Hypothalamus (tissue), 51 donors: ENCODE results near the gene NSUN2.
A peak's percentile ranks its signal among the peaks of the same experiment; 100 is the strongest.
"Not testable (repeated sequence)": the region's sequence is repeated elsewhere in the genome, so short reads cannot be mapped to it uniquely, and the experiment has no call there.

ENCODE experiments used
- DNase-seq, 51 donors: peaks; one replicate each; lab custom pipeline; 2025; lab: John Stamatoyannopoulos, UW

Gene NSUN2

GRCh38 chr5:6632888-6633468 lies at the start of gene NSUN2, which contains the start of gene SRD5A1:
Gene NSUN2, minus strand, starts transcription at chr5:6633044. Its CDS starts 65 bp downstream, at chr5:6632979.
Gene SRD5A1, plus strand, starts transcription at chr5:6633440. Its CDS starts 137 bp downstream, at chr5:6633577.
- DNase-seq: peak; percentile 68 to 99 (median 91)

- no peak for DNase-seq
Measured at GRCh38 chr5:6682239-6682638, 49.4 kb upstream of the NSUN2 start.

- DNase-seq: no peak
Measured at GRCh38 chr5:6681682-6682081, 48.8 kb upstream of the NSUN2 start.

- DNase-seq: no peak
Measured at GRCh38 chr5:6680922-6681321, 48.1 kb upstream of the NSUN2 start.

GRCh38 chr5:6678385-6678784 lies 45.5 kb upstream of the NSUN2 start:
- no peak for DNase-seq

GRCh38 chr5:6676702-6677101 lies 43.9 kb upstream of the NSUN2 start:
- peak in 1 of 51 donors; percentile 22 for DNase-seq

- DNase-seq: no peak
Measured at GRCh38 chr5:6675784-6676491, 43.1 kb upstream of the NSUN2 start.

GRCh38 chr5:6674886-6675285 lies 42.0 kb upstream of the NSUN2 start:
- DNase-seq: no peak

GRCh38 chr5:6674421-6674820 lies 41.6 kb upstream of the NSUN2 start:
- no peak for DNase-seq

- no peak for DNase-seq
Measured at GRCh38 chr5:6673963-6674362, 41.1 kb upstream of the NSUN2 start.

- no peak for DNase-seq
Measured at GRCh38 chr5:6673031-6673430, 40.2 kb upstream of the NSUN2 start.

- not testable (repeated sequence) for DNase-seq
Measured at GRCh38 chr5:6668717-6669116, 35.9 kb upstream of the NSUN2 start.

GRCh38 chr5:6667648-6668047 lies 34.8 kb upstream of the NSUN2 start:
- DNase-seq: no peak

GRCh38 chr5:6666762-6667161 lies 33.9 kb upstream of the NSUN2 start:
- DNase-seq: no peak

- no peak for DNase-seq
Measured at GRCh38 chr5:6660688-6661087, 27.8 kb upstream of the NSUN2 start.

GRCh38 chr5:6659941-6660684 lies 27.3 kb upstream of the NSUN2 start:
- DNase-seq: no peak

GRCh38 chr5:6656680-6657079 lies 23.8 kb upstream of the NSUN2 start:
- DNase-seq: no peak

- no peak for DNase-seq
Measured at GRCh38 chr5:6655432-6655831, 22.6 kb upstream of the NSUN2 start.

GRCh38 chr5:6652025-6652424 lies 19.2 kb upstream of the NSUN2 start:
- DNase-seq: no peak

- no peak for DNase-seq
Measured at GRCh38 chr5:6649681-6650080, 16.8 kb upstream of the NSUN2 start.

GRCh38 chr5:6649186-6649585 lies 16.3 kb upstream of the NSUN2 start:
- DNase-seq: no peak
